GM12873 (cell line): ENCODE data around the gene UBA3.

Experiments
- TF ChIP-seq, protein P1 (sequence below): IDR thresholded peaks from 2 replicates; pipeline ENCODE4 v1.5.1; 2012; ENCODE audit warnings: low read depth, mild to moderate bottlenecking, moderate library complexity, low read length, control low read depth; ENCODE audit not compliant: insufficient read depth; ENCODE audit errors: missing control alignments

Gene UBA3

DNA sequence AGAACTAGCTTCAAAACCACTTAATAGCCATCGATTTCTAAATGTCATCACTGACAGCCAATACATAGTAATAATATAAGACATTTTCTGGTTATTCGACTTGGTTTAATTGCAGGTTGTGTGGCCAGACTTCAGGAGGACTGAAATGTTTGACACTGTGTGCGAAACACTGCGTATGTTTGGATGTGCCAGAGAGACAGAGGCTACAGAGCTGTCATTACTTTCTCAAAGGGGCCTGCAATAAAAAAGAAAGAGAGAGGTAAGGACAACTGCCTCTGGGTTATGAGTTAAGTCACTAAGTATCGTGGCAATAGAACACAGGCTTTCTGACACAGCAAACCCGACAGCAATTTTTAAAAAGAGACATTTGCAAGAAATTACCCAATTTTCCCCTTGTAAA, 41.3 kb upstream of the UBA3 start:
- TF ChIP-seq, protein P1, sequence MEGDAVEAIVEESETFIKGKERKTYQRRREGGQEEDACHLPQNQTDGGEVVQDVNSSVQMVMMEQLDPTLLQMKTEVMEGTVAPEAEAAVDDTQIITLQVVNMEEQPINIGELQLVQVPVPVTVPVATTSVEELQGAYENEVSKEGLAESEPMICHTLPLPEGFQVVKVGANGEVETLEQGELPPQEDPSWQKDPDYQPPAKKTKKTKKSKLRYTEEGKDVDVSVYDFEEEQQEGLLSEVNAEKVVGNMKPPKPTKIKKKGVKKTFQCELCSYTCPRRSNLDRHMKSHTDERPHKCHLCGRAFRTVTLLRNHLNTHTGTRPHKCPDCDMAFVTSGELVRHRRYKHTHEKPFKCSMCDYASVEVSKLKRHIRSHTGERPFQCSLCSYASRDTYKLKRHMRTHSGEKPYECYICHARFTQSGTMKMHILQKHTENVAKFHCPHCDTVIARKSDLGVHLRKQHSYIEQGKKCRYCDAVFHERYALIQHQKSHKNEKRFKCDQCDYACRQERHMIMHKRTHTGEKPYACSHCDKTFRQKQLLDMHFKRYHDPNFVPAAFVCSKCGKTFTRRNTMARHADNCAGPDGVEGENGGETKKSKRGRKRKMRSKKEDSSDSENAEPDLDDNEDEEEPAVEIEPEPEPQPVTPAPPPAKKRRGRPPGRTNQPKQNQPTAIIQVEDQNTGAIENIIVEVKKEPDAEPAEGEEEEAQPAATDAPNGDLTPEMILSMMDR: no peak

DNA sequence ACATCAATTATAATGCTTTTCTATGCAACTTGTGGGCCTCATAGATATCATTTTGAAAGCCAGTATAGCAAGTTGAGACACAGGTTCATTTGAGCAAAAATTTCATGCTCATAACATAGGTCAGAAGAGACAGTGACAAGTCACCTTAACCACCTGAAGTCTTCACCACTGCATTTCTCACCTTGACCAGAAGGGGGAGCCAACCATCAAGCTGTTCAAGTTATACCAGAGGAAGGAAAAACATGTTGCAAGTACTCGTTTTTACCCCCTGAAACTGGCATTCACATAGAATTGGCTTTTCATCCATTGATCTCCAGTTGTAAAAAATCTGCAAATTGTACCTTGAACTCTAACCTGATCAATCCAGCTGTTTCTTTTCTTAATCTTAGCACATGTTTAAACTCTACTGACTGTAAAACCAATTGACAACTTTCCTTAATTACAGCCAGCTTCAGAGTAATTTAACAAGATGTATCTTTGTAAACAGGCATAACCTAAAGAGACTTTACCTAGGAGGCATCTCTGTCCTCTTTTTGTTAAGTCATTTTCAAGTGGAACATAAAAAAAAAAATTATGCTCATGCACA, 40.8 kb upstream of the UBA3 start:
- TF ChIP-seq, protein P1: peak; percentile 95

DNA sequence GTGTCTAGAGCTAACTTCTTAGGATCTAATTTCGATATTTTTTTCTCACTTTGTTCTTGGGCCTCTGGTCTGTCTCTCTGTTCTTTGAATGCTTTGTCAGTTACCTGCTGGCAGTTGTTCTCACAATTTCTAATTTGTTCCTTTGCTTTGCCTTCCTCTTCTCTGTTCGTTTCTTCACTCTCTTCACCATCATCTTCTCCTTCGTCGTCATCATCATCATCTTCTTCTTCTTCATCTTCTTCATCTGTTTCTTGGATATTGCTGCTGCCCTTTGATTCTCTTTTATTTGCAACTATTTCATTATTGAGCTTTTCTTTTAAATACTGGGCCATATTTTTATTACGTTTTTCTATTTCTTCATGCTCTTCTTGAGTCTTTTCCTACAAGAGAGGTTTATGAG, 39.5 kb upstream of the UBA3 start:
- TF ChIP-seq, protein P1: no peak

DNA sequence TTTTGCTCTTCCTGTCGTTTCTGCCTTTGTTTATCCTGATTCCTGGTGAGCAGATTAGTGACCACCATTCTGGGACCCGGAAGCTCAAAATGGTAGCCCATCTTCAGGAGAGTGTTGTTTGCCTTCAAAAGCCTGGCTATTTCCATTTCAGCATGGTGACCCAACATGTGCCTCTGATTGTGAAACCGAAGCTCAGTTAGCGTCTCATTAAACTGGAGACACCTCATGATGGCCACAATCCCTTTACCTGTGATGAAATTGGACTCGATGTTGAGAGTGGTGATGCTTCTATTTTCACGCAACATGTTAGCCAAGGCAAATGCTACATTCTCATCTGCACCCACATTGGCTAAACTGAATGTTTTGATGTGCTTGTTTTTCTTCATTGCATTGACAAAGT, 39.0 kb upstream of the UBA3 start:
- TF ChIP-seq, protein P1: no peak

DNA sequence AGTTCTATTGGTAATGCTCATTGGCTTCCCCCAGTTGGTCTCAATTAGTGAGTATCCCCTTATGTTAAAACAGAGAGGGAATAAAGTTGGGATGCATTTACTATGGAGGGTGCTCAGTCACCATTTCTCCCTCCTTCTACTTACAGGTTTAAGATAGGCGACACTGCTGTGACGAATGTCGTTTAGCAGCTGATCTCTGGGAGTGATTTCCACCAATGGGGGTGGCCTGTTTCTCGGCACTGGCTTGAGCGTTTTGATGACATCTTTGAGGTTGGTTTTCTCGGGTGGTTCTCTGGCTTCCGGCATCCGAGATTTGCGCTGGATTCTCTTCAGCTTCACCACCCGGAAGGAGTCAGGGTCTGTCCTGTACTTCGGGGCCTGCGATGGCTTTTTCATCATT, 38.4 kb upstream of the UBA3 start:
- TF ChIP-seq, protein P1: no peak

DNA sequence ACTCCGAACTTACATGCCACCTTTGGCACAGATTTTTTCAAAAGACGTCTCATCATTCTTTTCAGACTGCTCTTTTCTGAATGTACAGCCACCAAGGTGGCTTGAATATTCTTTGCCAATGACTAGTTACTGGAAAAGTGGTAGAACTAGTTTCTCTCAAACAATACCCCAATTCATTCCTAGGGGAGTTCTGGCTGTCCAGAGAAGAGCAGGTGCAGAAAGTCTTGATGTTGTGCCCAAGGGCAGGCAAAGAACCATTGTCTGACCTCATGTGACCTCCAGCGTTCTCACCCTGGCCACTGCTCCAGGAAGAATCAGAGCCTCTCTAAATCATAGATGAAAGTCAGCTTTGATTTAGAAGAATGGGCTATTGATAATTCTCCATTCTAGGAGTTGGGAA, 36.7 kb upstream of the UBA3 start:
- TF ChIP-seq, protein P1: no peak

DNA sequence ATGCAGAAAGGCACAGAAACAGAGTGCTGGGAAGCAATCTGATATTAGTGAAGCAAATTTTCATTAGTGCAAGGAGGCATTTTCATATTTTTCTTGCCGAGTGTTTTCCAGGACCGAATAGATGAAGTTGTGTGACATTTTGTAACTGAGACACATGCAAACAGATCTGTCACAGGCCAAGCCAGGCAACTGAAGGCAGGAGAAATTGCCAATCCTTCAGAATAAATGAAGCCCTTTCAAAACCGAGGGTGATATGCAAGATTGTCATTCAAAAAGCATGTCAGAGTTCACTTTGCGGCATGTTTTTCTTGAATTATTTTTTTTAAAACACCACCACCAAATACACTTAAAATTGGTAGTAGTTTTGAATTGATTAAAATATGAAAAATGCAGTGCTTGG, 36.0 kb upstream of the UBA3 start:
- TF ChIP-seq, protein P1: no peak
